Lower lobe of right lung (tissue), 2 donors: ENCODE data around the gene DYNC1H1. TPM values are rescaled to one million over a fixed set of nuclear protein-coding genes. Genes with fewer than 3 reads are reported as not detected.

Source experiments
- ATAC-seq, 2 donors: fragments of 200-7000 bp; cut with Tn5 transposase; one replicate each; pipeline ENCODE4 v1.9.1; 2020 to 2022; ENCODE audit warnings: mild to moderate bottlenecking in 2 of 2, moderate library complexity in 2 of 2
- DNase-seq: peaks from one replicate; pipeline ENCODE4 v3.0.0-alpha.2; 2020
- H3K27ac ChIP-seq: fragments of 200-600 bp; one replicate; pipeline ENCODE4 v1.8.0; 2022
- H3K27me3 ChIP-seq: fragments of 200-600 bp; one replicate; pipeline ENCODE4 v1.8.0; 2022; ENCODE audit warnings: low read depth
- H3K36me3 ChIP-seq: fragments of 200-600 bp; one replicate; pipeline ENCODE4 v1.8.0; 2022; ENCODE audit warnings: mild to moderate bottlenecking
- H3K4me1 ChIP-seq: fragments of 200-600 bp; one replicate; pipeline ENCODE4 v1.8.0; 2022
- H3K4me3 ChIP-seq: fragments of 200-600 bp; one replicate; pipeline ENCODE4 v1.8.0; 2022; ENCODE audit warnings: mild to moderate bottlenecking
- H3K9me3 ChIP-seq: fragments of 200-600 bp; one replicate; pipeline ENCODE4 v1.8.0; 2022
- CTCF ChIP-seq: fragments of 200-600 bp; IDR thresholded peaks from one replicate; pipeline ENCODE4 v1.8.0; 2022; ENCODE audit warnings: antibody characterized with exemption, mild to moderate bottlenecking
- intact Hi-C: fragments of 100-400 bp; cut with DNase I; formaldehyde crosslinking; loops from one replicate; pipeline ENCODE4 v1.11.0; 2022
- total RNA-seq: library from RNA; stranded (reverse); fragmentation: NEBNext Ultra II Directional; extraction: Animal tissue kit (Norgen Biotek cat#: 25700); gene quantifications from one replicate; pipeline ENCODE4 v1.2.1, GENCODE V29; 2021
- donor health status: DM: no; HTN: yes; CAD: no; lungs with severe emphysema.

DYNC1H1 gene
- total RNA-seq, 1 donor from 2014 or later: 437 TPM

- Histone ChIP-seq H3K27ac (no peak overlapping the region), H3K36me3 (peaks cover 35% of the 10 kb centered on the region), H3K4me3 (no peak overlapping the region), H3K9me3 (no peaks in the 10 kb centered on the region), H3K4me1 (no peaks in the 10 kb centered on the region), H3K27me3 (no peaks in the 10 kb centered on the region)
- intact Hi-C loops: no loop called here
- DNase-seq (no peak), ATAC-seq (peak in 1 of 2 donors; percentile 24)
- TF ChIP-seq CTCF: no peak
Observed at GRCh38 chr14:102055181-102055901, 91.0 kb downstream of the DYNC1H1 start.

GRCh38 chr14:102056694-102057442 lies 92.5 kb downstream of the DYNC1H1 start:
- Histone ChIP-seq H3K27me3 (no peaks in the 10 kb centered on the region), H3K4me3 (no peak overlapping the region), H3K4me1 (no peaks in the 10 kb centered on the region), H3K9me3 (no peaks in the 10 kb centered on the region), H3K36me3 (peaks cover 19% of the 10 kb centered on the region), H3K27ac (no peak overlapping the region)
- no peak for TF ChIP-seq CTCF
- no peak for DNase-seq
- peak; percentile 6 to 40 for ATAC-seq
- intact Hi-C loops: no loop called here

- DNase-seq (no peak), ATAC-seq (peak in 1 of 2 donors; percentile 4)
- H3K36me3 ChIP-seq: peaks cover 12% of the 10 kb centered on the region
- peaks cover 1% of the 10 kb centered on the region for H3K4me1 ChIP-seq
- no peak overlapping the region for H3K27ac ChIP-seq
- H3K27me3 ChIP-seq: no peaks in the 10 kb centered on the region
- no peak for TF ChIP-seq CTCF
- no peaks in the 10 kb centered on the region for H3K9me3 ChIP-seq
- H3K4me3 ChIP-seq: no peak overlapping the region
- intact Hi-C loops: no loop called here
Observed at GRCh38 chr14:102057480-102058114, 93.2 kb downstream of the DYNC1H1 start.

- no peak for ATAC-seq
- no peak overlapping the region for H3K27ac ChIP-seq
- no peak for DNase-seq
- H3K4me1 ChIP-seq: peaks cover 7% of the 10 kb centered on the region
- intact Hi-C loops: no loop called here
- peaks cover 7% of the 10 kb centered on the region for H3K36me3 ChIP-seq
- TF ChIP-seq CTCF: no peak
- no peaks in the 10 kb centered on the region for H3K27me3 ChIP-seq
- H3K9me3 ChIP-seq: no peaks in the 10 kb centered on the region
- H3K4me3 ChIP-seq: no peak overlapping the region
Observed at GRCh38 chr14:102058146-102058545, 93.8 kb downstream of the DYNC1H1 start.

- TF ChIP-seq CTCF: no peak
- Histone ChIP-seq H3K36me3 (peaks cover 3% of the 10 kb centered on the region), H3K27ac (no peak overlapping the region), H3K4me1 (peaks cover 13% of the 10 kb centered on the region), H3K27me3 (no peaks in the 10 kb centered on the region), H3K9me3 (no peaks in the 10 kb centered on the region), H3K4me3 (no peak overlapping the region)
- intact Hi-C loops: no loop called here
- ATAC-seq: no peak
- DNase-seq: no peak
Observed at GRCh38 chr14:102058961-102059360, 94.6 kb downstream of the DYNC1H1 start.
